ENCODE results near the gene MTAP.
"Not testable (repeated sequence)": the region's sequence is repeated elsewhere in the genome, so short reads cannot be mapped to it uniquely, and the experiment has no call there.

MTAP gene

GRCh38 chr9:21941337-21941995, 139.0 kb downstream of the MTAP start:
- TF ChIP-seq Cebpa-rat (IDR thresholded peaks at IDR 0.05): no peak

DNA sequence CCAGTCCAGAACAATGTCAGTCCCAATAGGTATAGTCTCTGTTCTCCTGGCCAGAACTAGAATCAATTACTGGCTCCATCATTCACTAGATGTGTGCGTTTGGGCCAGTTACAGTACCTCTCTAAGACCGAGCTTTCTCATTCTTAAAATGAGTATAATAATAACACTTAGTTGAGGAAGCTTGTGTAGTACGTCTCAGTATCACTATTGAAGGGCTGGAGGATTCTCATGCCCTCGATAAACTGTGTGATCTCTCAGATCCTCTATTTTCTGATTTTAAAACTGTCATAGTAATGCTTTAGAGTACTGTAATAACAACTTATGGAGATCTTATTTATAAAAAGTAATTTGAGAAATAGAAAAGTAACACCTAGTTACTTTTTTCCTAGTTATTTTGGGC, 141.0 kb downstream of the MTAP start:
- H3K9ac ChIP-seq: no peak overlapping the region
- H3K4me3 ChIP-seq: no peak overlapping the region
- H3K27me3 ChIP-seq: no peaks in the 10 kb centered on the region
- no peak overlapping the region for H3K4me2 ChIP-seq
- no peaks in the 10 kb centered on the region for H4K20me1 ChIP-seq
- TF ChIP-seq Cebpa-rat (IDR thresholded peaks at IDR 0.05): no peak
- H3K36me3 ChIP-seq: no peaks in the 10 kb centered on the region
- no peaks in the 10 kb centered on the region for H3K9me3 ChIP-seq (replicated peaks in 1 of 11)
- H3K4me1 ChIP-seq: no peaks in the 10 kb centered on the region
- no peak overlapping the region for H3K27ac ChIP-seq

More at GRCh38 chr9:21941337-21941995, 139.0 kb downstream of the MTAP start:
- Histone ChIP-seq H3K4me3 (no peak overlapping the region), H3K27me3 (no peaks in the 10 kb centered on the region), H3K27ac (no peak overlapping the region), H4K20me1 (no peaks in the 10 kb centered on the region), H3K4me2 (no peak overlapping the region), H3K4me1 (no peaks in the 10 kb centered on the region), H3K9me3 (replicated peaks in 1 of 11) (no peaks in the 10 kb centered on the region), H3K9ac (no peak overlapping the region), H3K36me3 (no peaks in the 10 kb centered on the region)

GRCh38 chr9:21945606-21946005, 143.2 kb downstream of the MTAP start:
- H3K36me3 ChIP-seq: no peaks in the 10 kb centered on the region
- H3K4me1 ChIP-seq: no peaks in the 10 kb centered on the region
- no peak overlapping the region for H3K27ac ChIP-seq
- no peak overlapping the region for H3K9ac ChIP-seq
- no peak overlapping the region for H3K4me3 ChIP-seq
- no peaks in the 10 kb centered on the region for H3K27me3 ChIP-seq
- H3K9me3 ChIP-seq (replicated peaks in 1 of 11): no peaks in the 10 kb centered on the region
- TF ChIP-seq Cebpa-rat (IDR thresholded peaks at IDR 0.05): no peak
- H4K20me1 ChIP-seq: no peaks in the 10 kb centered on the region
- H3K4me2 ChIP-seq: no peak overlapping the region

DNA sequence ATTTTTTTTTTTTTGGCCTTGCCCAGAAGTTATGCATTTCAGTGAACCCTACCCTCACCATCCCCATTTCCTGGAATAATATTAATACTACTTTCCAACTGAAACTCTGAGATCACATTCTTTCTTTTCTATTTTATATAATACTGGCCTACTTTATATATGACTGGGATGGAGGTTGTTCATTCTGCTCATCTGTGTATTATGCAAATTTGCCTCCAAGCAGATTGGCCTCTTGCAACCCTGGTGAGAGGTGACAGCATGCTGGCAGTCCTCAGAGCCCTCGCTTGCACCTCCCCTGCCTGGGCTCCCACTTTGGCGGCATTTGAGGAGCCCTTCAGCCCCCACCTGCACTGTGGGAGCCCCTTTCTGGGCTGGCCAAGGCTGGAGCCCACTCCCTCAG, 156.4 kb downstream of the MTAP start:
- no peak for TF ChIP-seq Cebpa-rat (IDR thresholded peaks at IDR 0.05)
- Histone ChIP-seq H3K27me3 (peaks cover 11 to 15% (median 13%) of the 10 kb centered on the region in 11 experiments), H3K36me3 (no peaks in the 10 kb centered on the region)

DNA sequence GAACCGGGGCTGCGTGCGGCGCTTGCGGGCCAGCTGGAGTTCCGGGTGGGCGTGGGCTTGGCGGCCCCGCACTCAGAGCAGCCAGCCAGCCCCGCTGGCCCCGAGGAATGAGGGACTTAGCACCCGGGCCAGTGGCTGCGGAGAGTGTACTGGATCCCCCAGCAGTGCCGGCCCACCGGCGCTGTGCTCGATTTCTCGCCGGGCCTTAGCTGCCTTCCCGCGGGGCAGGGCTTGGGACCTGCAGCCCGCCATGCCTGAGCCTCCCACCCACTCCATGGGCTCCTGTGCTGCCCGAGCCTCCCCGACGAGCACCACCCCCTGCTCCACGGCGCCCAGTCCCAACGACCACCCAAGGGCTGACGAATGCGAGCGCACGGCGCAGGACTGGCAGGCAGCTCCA, 156.8 kb downstream of the MTAP start:
- H3K9ac ChIP-seq, H3K4me3 ChIP-seq, H3K36me3 ChIP-seq, H3K4me1 ChIP-seq, H4K20me1 ChIP-seq, H3K4me2 ChIP-seq, H3K27ac ChIP-seq: not testable (repeated sequence)
- peaks cover 15 to 19% (median 18%) of the 10 kb centered on the region in 11 experiments for H3K27me3 ChIP-seq
- H3K9me3 ChIP-seq (replicated peaks in 1 of 11): peaks cover 10 to 24% (median 18%) of the 10 kb centered on the region in 11 experiments

More for the DNA sequence above, 156.4 kb downstream of the MTAP start:
- Histone ChIP-seq H4K20me1 (no peaks in the 10 kb centered on the region), H3K9me3 (replicated peaks in 1 of 11) (peaks cover 7 to 19% (median 17%) of the 10 kb centered on the region in 11 experiments), H3K27ac (no peak overlapping the region), H3K4me2 (no peak overlapping the region), H3K4me1 (no peaks in the 10 kb centered on the region), H3K4me3 (no peak overlapping the region), H3K9ac (no peak overlapping the region)

DNA sequence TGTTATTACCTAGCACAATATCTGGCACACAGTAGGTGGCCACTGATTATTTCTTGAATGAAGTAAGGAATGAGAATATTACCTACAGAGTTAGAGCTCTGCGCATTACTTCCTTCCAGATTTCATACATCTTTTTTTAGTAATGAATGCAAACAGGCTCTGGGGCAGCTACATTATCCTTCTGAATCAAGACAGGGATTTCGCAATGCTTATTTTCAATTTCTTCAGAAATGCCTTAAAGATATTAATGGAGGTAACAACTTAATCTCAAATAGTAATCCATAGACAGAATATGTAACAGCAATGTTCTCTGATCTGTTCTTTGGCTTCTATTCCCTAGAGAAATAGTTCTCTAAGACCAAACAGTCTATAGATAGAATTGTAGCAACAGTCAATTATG, 159.1 kb downstream of the MTAP start:
- no peak overlapping the region for H3K4me2 ChIP-seq
- H4K20me1 ChIP-seq: peaks cover 0 to 20% (median 16%) of the 10 kb centered on the region in 11 experiments; a peak in 16 of 22 replicates
- peaks cover 38 to 42% (median 41%) of the 10 kb centered on the region in 11 experiments for H3K27me3 ChIP-seq
- peaks cover 10 to 33% (median 20%) of the 10 kb centered on the region in 11 experiments for H3K9me3 ChIP-seq (replicated peaks in 1 of 11)
- no peaks in the 10 kb centered on the region for H3K36me3 ChIP-seq
- peak in 4 of 11 experiments; percentile 10 to 84 (median 70); a peak in 9 of 22 replicates for TF ChIP-seq Cebpa-rat (IDR thresholded peaks at IDR 0.05)
- H3K4me1 ChIP-seq: peaks cover 9 to 21% (median 12%) of the 10 kb centered on the region in 10 experiments; a peak in 19 of 20 replicates
- H3K27ac ChIP-seq: no peak overlapping the region
- H3K4me3 ChIP-seq: no peak overlapping the region
- H3K9ac ChIP-seq: no peak overlapping the region

DNA sequence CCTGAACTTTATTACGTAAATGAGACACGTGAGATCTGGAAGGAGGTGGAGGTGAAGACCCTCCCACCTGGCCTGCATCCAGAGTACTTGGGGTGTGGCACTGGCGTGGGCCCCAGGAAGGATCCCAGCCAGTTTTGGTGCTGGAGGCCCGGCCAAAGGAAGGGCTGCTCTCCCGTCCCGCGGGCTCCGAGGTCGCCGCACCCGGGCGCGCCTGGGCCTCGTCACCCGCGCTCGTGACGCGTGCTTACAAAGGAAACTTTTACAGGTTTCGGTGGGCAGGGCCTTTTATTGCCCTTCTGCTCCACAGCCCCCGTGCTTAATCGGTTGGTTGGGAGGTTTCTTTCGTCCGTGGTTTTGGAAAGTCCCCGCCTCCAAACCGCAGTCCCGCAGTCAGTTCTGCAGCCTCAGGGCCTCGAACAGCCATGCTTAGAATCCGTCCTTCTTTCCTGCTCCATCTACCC, 162.5 kb downstream of the MTAP start:
- H3K4me2 ChIP-seq: peak overlapping the region; percentile 56 to 95 (median 80)
- peaks cover 72 to 76% (median 74%) of the 10 kb centered on the region in 11 experiments for H3K27me3 ChIP-seq
- peak overlapping the region in 1 of 11 experiments; percentile 32; a peak in 2 of 22 replicates for H3K27ac ChIP-seq
- peak overlapping the region in 4 of 11 experiments; percentile 3 to 44 (median 34); a peak in 4 of 22 replicates for H3K9ac ChIP-seq
- TF ChIP-seq Cebpa-rat (IDR thresholded peaks at IDR 0.05): no peak
- peaks cover 0 to 53% (median 46%) of the 10 kb centered on the region in 11 experiments; a peak in 19 of 22 replicates for H4K20me1 ChIP-seq
- H3K9me3 ChIP-seq (replicated peaks in 1 of 11): peaks cover 23 to 53% (median 39%) of the 10 kb centered on the region in 11 experiments
- H3K36me3 ChIP-seq: peaks cover 0 to 10% (median under 1%) of the 10 kb centered on the region in 11 experiments; a peak in 6 of 22 replicates
- H3K4me1 ChIP-seq: peaks cover 17 to 42% (median 20%) of the 10 kb centered on the region in 10 experiments; a peak in 19 of 20 replicates
- peak overlapping the region; percentile 17 to 63 (median 40); a peak in 17 of 20 replicates for H3K4me3 ChIP-seq

- H3K36me3 ChIP-seq: peaks cover 0 to 15% (median 5%) of the 10 kb centered on the region in 11 experiments; a peak in 11 of 22 replicates
- peaks cover 28 to 58% (median 44%) of the 10 kb centered on the region in 11 experiments for H3K9me3 ChIP-seq (replicated peaks in 1 of 11)
- peaks cover 17 to 42% (median 20%) of the 10 kb centered on the region in 10 experiments; a peak in 19 of 20 replicates for H3K4me1 ChIP-seq
- H3K27me3 ChIP-seq: peaks cover 77 to 81% (median 80%) of the 10 kb centered on the region in 11 experiments
- TF ChIP-seq Cebpa-rat (IDR thresholded peaks at IDR 0.05): no peak
- H4K20me1 ChIP-seq: peaks cover 0 to 58% (median 51%) of the 10 kb centered on the region in 11 experiments; a peak in 20 of 22 replicates
- peak overlapping the region; percentile 56 to 95 (median 80) for H3K4me2 ChIP-seq
- H3K9ac ChIP-seq: peak overlapping the region in 3 of 11 experiments; percentile 31 to 44 (median 37); a peak in 3 of 22 replicates
- H3K27ac ChIP-seq: peak overlapping the region in 1 of 11 experiments; percentile 32; a peak in 2 of 22 replicates
- H3K4me3 ChIP-seq: peak overlapping the region; percentile 17 to 63 (median 40); a peak in 17 of 20 replicates
Measured at GRCh38 chr9:21965401-21965951, 163.0 kb downstream of the MTAP start.

Data from BLaER1 treated with 17β-estradiol and CSF1 and Interleukin-3, amounts not matched to agents 10 nM and 100 nM (cell line).